Measurements from ENCODE around the gene PANX3. TPM values are rescaled to one million over a fixed set of nuclear protein-coding genes. Genes with fewer than 3 reads are reported as not detected.
"Not testable (repeated sequence)": the region's sequence is repeated elsewhere in the genome, so short reads cannot be mapped to it uniquely, and the experiment has no call there.

The PANX3 gene
- polyA plus RNA-seq, 4 donors: 0.04 TPM; not detected in 3

- WGBS, 3 donors: 60 to 78% (median 70%) methylated on average over 3 of the region's 3 CpGs
- FAIRE-seq: not testable (repeated sequence)
These were observed 8.5 kb upstream of the PANX3 start for GRCh38 chr11:124602723-124603122.

GRCh38 chr11:124605719-124606118, 5.5 kb upstream of the PANX3 start:
- no peaks in the 10 kb centered on the region for H3K9me3 ChIP-seq (ENCODE audit: control insufficient read depth in 2 of 2, insufficient read depth in 1 of 2, low read depth in 1 of 2, low read length in 1 of 2)
- no peaks in the 10 kb centered on the region for H3K4me1 ChIP-seq (ENCODE audit: control insufficient read depth in 3 of 3, insufficient read depth in 2 of 3, low read depth in 1 of 3, low read length in 2 of 3)
- DNase-seq: no peak
- H3K27me3 ChIP-seq (ENCODE audit: control insufficient read depth in 3 of 3, insufficient read depth in 3 of 3, low read length in 3 of 3): no peaks in the 10 kb centered on the region
- 70 to 85% (median 73%) methylated on average over 3 of the region's 3 CpGs for WGBS, 3 donors
- FAIRE-seq: no peak
- H3K36me3 ChIP-seq (ENCODE audit: control insufficient read depth in 3 of 3, insufficient read depth in 2 of 3, low read depth in 1 of 3, low read length in 3 of 3): no peaks in the 10 kb centered on the region
- no peak overlapping the region for H3K27ac ChIP-seq (ENCODE audit: low read depth in 1 of 3, low read length in 2 of 3)
- no peak overlapping the region for H3K4me3 ChIP-seq (ENCODE audit: low read depth in 1 of 3, low read length in 3 of 3)

More at GRCh38 chr11:124602723-124603122, 8.5 kb upstream of the PANX3 start:
- H3K36me3 ChIP-seq (ENCODE audit: control insufficient read depth in 3 of 3, insufficient read depth in 2 of 3, low read depth in 1 of 3, low read length in 3 of 3); H3K9me3 ChIP-seq (ENCODE audit: control insufficient read depth in 2 of 2, insufficient read depth in 1 of 2, low read depth in 1 of 2, low read length in 1 of 2); H3K4me3 ChIP-seq (ENCODE audit: low read depth in 1 of 3, low read length in 3 of 3); H3K27ac ChIP-seq (ENCODE audit: low read depth in 1 of 3, low read length in 2 of 3); DNase-seq; H3K27me3 ChIP-seq (ENCODE audit: control insufficient read depth in 3 of 3, insufficient read depth in 3 of 3, low read length in 3 of 3); H3K4me1 ChIP-seq (ENCODE audit: control insufficient read depth in 3 of 3, insufficient read depth in 2 of 3, low read depth in 1 of 3, low read length in 2 of 3): not testable (repeated sequence)

DNA sequence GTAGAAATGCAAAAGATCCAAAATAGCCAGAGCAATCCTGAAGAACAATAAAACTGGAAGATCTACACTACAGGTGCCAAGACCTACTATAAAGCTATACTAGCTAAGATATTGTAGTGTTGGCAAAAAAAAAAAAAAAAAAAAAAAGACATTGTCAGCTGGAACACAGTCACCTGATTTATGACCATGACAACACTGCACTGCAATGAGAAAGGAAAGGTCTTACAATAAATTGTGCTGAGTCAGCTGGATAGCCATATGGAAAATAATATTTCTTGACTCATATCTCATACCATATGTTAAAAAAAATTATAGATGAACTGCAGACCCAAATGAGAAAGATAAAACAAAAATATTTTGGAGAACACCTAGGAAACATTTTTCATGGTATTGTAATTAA, 3.1 kb upstream of the PANX3 start:
- FAIRE-seq: no peak

DNA sequence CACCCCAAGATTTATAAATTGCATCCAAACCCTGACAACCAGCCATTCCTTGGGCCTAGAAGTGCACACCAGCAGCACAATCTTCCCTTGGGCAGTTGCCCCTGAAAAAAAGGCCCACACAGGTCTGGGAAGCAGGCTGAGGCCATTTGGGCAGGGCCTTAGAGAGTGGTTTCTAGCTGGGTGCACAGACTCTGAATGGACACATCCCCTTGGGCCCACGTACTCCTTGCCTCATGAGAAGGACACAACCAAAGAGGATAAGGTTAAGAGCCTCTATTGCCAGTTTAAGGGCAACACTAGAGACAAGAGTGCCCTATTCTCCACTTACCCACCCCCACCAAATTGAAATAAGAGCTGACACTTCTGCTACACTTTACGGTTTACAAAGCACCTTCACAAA, 933 bp upstream of the PANX3 start:
- 83 to 93% (median 86%) methylated on average over 2 of the region's 2 CpGs for WGBS, 3 donors
- Histone ChIP-seq H3K27me3 (ENCODE audit: control insufficient read depth in 3 of 3, insufficient read depth in 3 of 3, low read length in 3 of 3) (peaks cover 0 to 13% (median 0%) of the 10 kb centered on the region in 3 donors), H3K36me3 (ENCODE audit: control insufficient read depth in 3 of 3, insufficient read depth in 2 of 3, low read depth in 1 of 3, low read length in 3 of 3) (no peaks in the 10 kb centered on the region), H3K4me3 (ENCODE audit: low read depth in 1 of 3, low read length in 3 of 3) (no peak overlapping the region), H3K9me3 (ENCODE audit: control insufficient read depth in 2 of 2, insufficient read depth in 1 of 2, low read depth in 1 of 2, low read length in 1 of 2) (no peaks in the 10 kb centered on the region), H3K4me1 (ENCODE audit: control insufficient read depth in 3 of 3, insufficient read depth in 2 of 3, low read depth in 1 of 3, low read length in 2 of 3) (no peaks in the 10 kb centered on the region), H3K27ac (ENCODE audit: low read depth in 1 of 3, low read length in 2 of 3) (no peak overlapping the region)
- DNase-seq (no peak), FAIRE-seq (no peak)

More for the DNA sequence above, 3.1 kb upstream of the PANX3 start:
- peak; percentile 13 to 54 for DNase-seq
- no peaks in the 10 kb centered on the region for H3K9me3 ChIP-seq (ENCODE audit: control insufficient read depth in 2 of 2, insufficient read depth in 1 of 2, low read depth in 1 of 2, low read length in 1 of 2)
- no peak overlapping the region for H3K4me3 ChIP-seq (ENCODE audit: low read depth in 1 of 3, low read length in 3 of 3)
- peaks cover 0 to 7% (median 0%) of the 10 kb centered on the region in 3 donors for H3K27me3 ChIP-seq (ENCODE audit: control insufficient read depth in 3 of 3, insufficient read depth in 3 of 3, low read length in 3 of 3)
- no peaks in the 10 kb centered on the region for H3K36me3 ChIP-seq (ENCODE audit: control insufficient read depth in 3 of 3, insufficient read depth in 2 of 3, low read depth in 1 of 3, low read length in 3 of 3)
- H3K27ac ChIP-seq (ENCODE audit: low read depth in 1 of 3, low read length in 2 of 3): no peak overlapping the region
- no peaks in the 10 kb centered on the region for H3K4me1 ChIP-seq (ENCODE audit: control insufficient read depth in 3 of 3, insufficient read depth in 2 of 3, low read depth in 1 of 3, low read length in 2 of 3)

GRCh38 chr11:124612045-124612444, 817 bp downstream of the PANX3 start:
- Histone ChIP-seq H3K9me3 (ENCODE audit: control insufficient read depth in 2 of 2, insufficient read depth in 1 of 2, low read depth in 1 of 2, low read length in 1 of 2) (no peaks in the 10 kb centered on the region), H3K27me3 (ENCODE audit: control insufficient read depth in 3 of 3, insufficient read depth in 3 of 3, low read length in 3 of 3) (peaks cover 0 to 13% (median 0%) of the 10 kb centered on the region in 3 donors), H3K27ac (ENCODE audit: low read depth in 1 of 3, low read length in 2 of 3) (no peak overlapping the region), H3K36me3 (ENCODE audit: control insufficient read depth in 3 of 3, insufficient read depth in 2 of 3, low read depth in 1 of 3, low read length in 3 of 3) (no peaks in the 10 kb centered on the region), H3K4me3 (ENCODE audit: low read depth in 1 of 3, low read length in 3 of 3) (no peak overlapping the region), H3K4me1 (ENCODE audit: control insufficient read depth in 3 of 3, insufficient read depth in 2 of 3, low read depth in 1 of 3, low read length in 2 of 3) (no peaks in the 10 kb centered on the region)
- no peak for FAIRE-seq
- WGBS, 3 donors: 53 to 56% (median 55%) methylated on average over 3 of the region's 3 CpGs
- DNase-seq: peak in 1 of 2 donors; percentile 8

GRCh38 chr11:124612567-124613246, 1.5 kb downstream of the PANX3 start:
- peaks cover 0 to 13% (median 0%) of the 10 kb centered on the region in 3 donors for H3K27me3 ChIP-seq (ENCODE audit: control insufficient read depth in 3 of 3, insufficient read depth in 3 of 3, low read length in 3 of 3)
- no peak overlapping the region for H3K27ac ChIP-seq (ENCODE audit: low read depth in 1 of 3, low read length in 2 of 3)
- WGBS, 3 donors: 66 to 76% (median 72%) methylated on average over 10 of the region's 10 CpGs

DNA sequence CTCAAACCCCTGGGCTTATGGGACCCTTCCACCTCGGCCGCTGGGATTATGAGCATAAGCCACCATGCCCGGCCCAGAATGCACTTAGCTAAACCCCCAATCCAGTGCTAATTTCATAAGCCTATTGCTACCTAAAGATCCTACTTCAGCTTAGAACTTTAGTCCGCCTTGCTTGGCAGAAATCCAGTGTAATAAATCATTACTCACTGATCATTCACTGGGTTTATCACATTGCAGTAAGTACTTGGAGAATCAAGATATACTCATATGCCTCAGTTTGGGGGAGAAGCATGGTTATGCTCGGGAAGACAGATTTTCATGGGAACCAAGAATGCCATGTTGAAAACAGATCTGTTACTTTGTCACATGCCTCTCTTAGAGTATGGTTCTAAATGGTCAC, 7.6 kb downstream of the PANX3 start:
- Histone ChIP-seq H3K27ac (ENCODE audit: low read depth in 1 of 3, low read length in 2 of 3) (no peak overlapping the region), H3K36me3 (ENCODE audit: control insufficient read depth in 3 of 3, insufficient read depth in 2 of 3, low read depth in 1 of 3, low read length in 3 of 3) (no peaks in the 10 kb centered on the region), H3K4me1 (ENCODE audit: control insufficient read depth in 3 of 3, insufficient read depth in 2 of 3, low read depth in 1 of 3, low read length in 2 of 3) (peaks cover 3 to 11% (median 5%) of the 10 kb centered on the region in 3 donors), H3K27me3 (ENCODE audit: control insufficient read depth in 3 of 3, insufficient read depth in 3 of 3, low read length in 3 of 3) (no peaks in the 10 kb centered on the region), H3K9me3 (ENCODE audit: control insufficient read depth in 2 of 2, insufficient read depth in 1 of 2, low read depth in 1 of 2, low read length in 1 of 2) (no peaks in the 10 kb centered on the region), H3K4me3 (ENCODE audit: low read depth in 1 of 3, low read length in 3 of 3) (no peak overlapping the region)
- no peak for FAIRE-seq
- 18 to 58% (median 40%) methylated on average over 5 of the region's 5 CpGs for WGBS, 3 donors
- peak; percentile 25 to 80 for DNase-seq

More at GRCh38 chr11:124612567-124613246, 1.5 kb downstream of the PANX3 start:
- H3K9me3 ChIP-seq (ENCODE audit: control insufficient read depth in 2 of 2, insufficient read depth in 1 of 2, low read depth in 1 of 2, low read length in 1 of 2): no peaks in the 10 kb centered on the region
- H3K4me3 ChIP-seq (ENCODE audit: low read depth in 1 of 3, low read length in 3 of 3): no peak overlapping the region
- H3K36me3 ChIP-seq (ENCODE audit: control insufficient read depth in 3 of 3, insufficient read depth in 2 of 3, low read depth in 1 of 3, low read length in 3 of 3): no peaks in the 10 kb centered on the region
- no peaks in the 10 kb centered on the region for H3K4me1 ChIP-seq (ENCODE audit: control insufficient read depth in 3 of 3, insufficient read depth in 2 of 3, low read depth in 1 of 3, low read length in 2 of 3)
- no peak for DNase-seq
- FAIRE-seq: no peak

GRCh38 chr11:124622531-124623451, 11.6 kb downstream of the PANX3 start, which contains the start of gene TBRG1:
Gene TBRG1 (plus strand): TSS chr11:124622864. CDS start chr11:124623084, 220 bp downstream.
- WGBS, 3 donors: 0 to 1% (median 0%) methylated on average over 57 of the region's 57 CpGs
- H3K36me3 ChIP-seq (ENCODE audit: control insufficient read depth in 3 of 3, insufficient read depth in 2 of 3, low read depth in 1 of 3, low read length in 3 of 3): peaks cover 4 to 16% (median 10%) of the 10 kb centered on the region in 3 donors
- FAIRE-seq (no peak), DNase-seq (peak; percentile 90 to 95)
- peaks cover 5 to 11% (median 5%) of the 10 kb centered on the region in 3 donors for H3K4me1 ChIP-seq (ENCODE audit: control insufficient read depth in 3 of 3, insufficient read depth in 2 of 3, low read depth in 1 of 3, low read length in 2 of 3)
- H3K27ac ChIP-seq (ENCODE audit: low read depth in 1 of 3, low read length in 2 of 3): peak within 1 kb of the TSS; percentile 89 to 97 (median 96)
- H3K27me3 ChIP-seq (ENCODE audit: control insufficient read depth in 3 of 3, insufficient read depth in 3 of 3, low read length in 3 of 3): no peaks in the 10 kb centered on the region
- H3K9me3 ChIP-seq (ENCODE audit: control insufficient read depth in 2 of 2, insufficient read depth in 1 of 2, low read depth in 1 of 2, low read length in 1 of 2): no peaks in the 10 kb centered on the region
- H3K4me3 ChIP-seq (ENCODE audit: low read depth in 1 of 3, low read length in 3 of 3): peak within 1 kb of the TSS; percentile 82 to 97 (median 97)

Measured in small intestine (tissue), 7 donors.